ENCODE measurements around the gene MRM2.

DNA sequence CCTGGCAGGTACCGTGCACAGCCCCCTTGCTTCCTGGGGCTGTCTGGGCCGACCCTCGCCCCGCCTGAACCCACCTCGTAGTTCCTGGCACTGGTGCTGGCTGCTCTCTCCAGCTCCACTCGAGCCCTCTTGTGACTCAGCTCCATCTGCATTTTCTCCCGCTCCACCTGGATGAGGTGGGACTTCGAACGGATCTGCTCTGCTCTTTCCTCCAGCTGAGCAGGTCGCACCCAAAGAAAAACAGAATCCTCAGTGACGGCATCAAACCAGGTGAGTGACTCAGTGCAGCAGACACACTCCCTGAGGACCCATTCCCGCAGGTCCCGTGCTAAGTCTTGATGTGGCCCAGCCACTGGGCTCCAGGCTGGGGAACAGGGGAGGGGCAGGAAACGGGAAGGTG is 16.7 kb downstream of the MRM2 start:
- TF ChIP-seq, protein P1, sequence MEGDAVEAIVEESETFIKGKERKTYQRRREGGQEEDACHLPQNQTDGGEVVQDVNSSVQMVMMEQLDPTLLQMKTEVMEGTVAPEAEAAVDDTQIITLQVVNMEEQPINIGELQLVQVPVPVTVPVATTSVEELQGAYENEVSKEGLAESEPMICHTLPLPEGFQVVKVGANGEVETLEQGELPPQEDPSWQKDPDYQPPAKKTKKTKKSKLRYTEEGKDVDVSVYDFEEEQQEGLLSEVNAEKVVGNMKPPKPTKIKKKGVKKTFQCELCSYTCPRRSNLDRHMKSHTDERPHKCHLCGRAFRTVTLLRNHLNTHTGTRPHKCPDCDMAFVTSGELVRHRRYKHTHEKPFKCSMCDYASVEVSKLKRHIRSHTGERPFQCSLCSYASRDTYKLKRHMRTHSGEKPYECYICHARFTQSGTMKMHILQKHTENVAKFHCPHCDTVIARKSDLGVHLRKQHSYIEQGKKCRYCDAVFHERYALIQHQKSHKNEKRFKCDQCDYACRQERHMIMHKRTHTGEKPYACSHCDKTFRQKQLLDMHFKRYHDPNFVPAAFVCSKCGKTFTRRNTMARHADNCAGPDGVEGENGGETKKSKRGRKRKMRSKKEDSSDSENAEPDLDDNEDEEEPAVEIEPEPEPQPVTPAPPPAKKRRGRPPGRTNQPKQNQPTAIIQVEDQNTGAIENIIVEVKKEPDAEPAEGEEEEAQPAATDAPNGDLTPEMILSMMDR (IDR thresholded peaks at IDR 0.05 in 2 of 3, conservative IDR thresholded peaks at IDR 0.05 in 1 of 3; ENCODE audit: borderline replicate concordance in 1 of 3, insufficient read depth in 1 of 3, low read depth in 2 of 3, low read length in 2 of 3) = no peak
- TF ChIP-seq POLR2AphosphoS5 (IDR thresholded peaks at IDR 0.05; ENCODE audit: low read depth, low read length) (no peak), EGR1 (IDR thresholded peaks at IDR 0.05; ENCODE audit: low read depth) (no peak), EZH2 (IDR thresholded peaks at IDR 0.05) (no peak), YY1 (IDR thresholded peaks at IDR 0.05; ENCODE audit: extremely low read depth, insufficient replicate concordance, low read depth, low read length) (no peak), ZFX (IDR thresholded peaks at IDR 0.05) (no peak), POLR2A (IDR thresholded peaks at IDR 0.05; ENCODE audit: borderline replicate concordance, extremely low read depth, insufficient read depth, insufficient read length) (no peak), RAD21 (IDR thresholded peaks at IDR 0.05; ENCODE audit: low read depth) (no peak)
- TF ChIP-seq, protein P2, sequence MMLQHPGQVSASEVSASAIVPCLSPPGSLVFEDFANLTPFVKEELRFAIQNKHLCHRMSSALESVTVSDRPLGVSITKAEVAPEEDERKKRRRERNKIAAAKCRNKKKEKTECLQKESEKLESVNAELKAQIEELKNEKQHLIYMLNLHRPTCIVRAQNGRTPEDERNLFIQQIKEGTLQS (IDR thresholded peaks at IDR 0.05) = no peak
- TF ChIP-seq, protein P3, sequence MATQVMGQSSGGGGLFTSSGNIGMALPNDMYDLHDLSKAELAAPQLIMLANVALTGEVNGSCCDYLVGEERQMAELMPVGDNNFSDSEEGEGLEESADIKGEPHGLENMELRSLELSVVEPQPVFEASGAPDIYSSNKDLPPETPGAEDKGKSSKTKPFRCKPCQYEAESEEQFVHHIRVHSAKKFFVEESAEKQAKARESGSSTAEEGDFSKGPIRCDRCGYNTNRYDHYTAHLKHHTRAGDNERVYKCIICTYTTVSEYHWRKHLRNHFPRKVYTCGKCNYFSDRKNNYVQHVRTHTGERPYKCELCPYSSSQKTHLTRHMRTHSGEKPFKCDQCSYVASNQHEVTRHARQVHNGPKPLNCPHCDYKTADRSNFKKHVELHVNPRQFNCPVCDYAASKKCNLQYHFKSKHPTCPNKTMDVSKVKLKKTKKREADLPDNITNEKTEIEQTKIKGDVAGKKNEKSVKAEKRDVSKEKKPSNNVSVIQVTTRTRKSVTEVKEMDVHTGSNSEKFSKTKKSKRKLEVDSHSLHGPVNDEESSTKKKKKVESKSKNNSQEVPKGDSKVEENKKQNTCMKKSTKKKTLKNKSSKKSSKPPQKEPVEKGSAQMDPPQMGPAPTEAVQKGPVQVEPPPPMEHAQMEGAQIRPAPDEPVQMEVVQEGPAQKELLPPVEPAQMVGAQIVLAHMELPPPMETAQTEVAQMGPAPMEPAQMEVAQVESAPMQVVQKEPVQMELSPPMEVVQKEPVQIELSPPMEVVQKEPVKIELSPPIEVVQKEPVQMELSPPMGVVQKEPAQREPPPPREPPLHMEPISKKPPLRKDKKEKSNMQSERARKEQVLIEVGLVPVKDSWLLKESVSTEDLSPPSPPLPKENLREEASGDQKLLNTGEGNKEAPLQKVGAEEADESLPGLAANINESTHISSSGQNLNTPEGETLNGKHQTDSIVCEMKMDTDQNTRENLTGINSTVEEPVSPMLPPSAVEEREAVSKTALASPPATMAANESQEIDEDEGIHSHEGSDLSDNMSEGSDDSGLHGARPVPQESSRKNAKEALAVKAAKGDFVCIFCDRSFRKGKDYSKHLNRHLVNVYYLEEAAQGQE (IDR thresholded peaks at IDR 0.05; ENCODE audit: low read depth) = no peak

All from HCT116 (cell line).